OCI-LY7 (cell line): ENCODE measurements around the gene CHMP1A. TPM values are rescaled to one million over a fixed set of nuclear protein-coding genes. Genes with fewer than 3 reads are reported as not detected.

ENCODE experiments used
- BruUV-seq: library from RNA; stranded (reverse); fragments of 400-500 nt; replicated peaks from 2 replicates; lab custom pipeline; 2021; lab: Mats Ljungman, UMichigan
- CTCF ChIA-PET: fragments of 300-600 bp; sonication (Branson Sonifier 250); formaldehyde crosslinking; loops from one replicate; lab custom pipeline; 2022; ENCODE audit warnings: antibody characterized with exemption; ENCODE audit not compliant: unreplicated experiment; lab: Charles Lee
- POLR2A ChIA-PET: fragments of 300-600 bp; sonication (Branson Sonifier 250); formaldehyde crosslinking; loops from one replicate; lab custom pipeline; 2022; ENCODE audit warnings: antibody characterized with exemption; lab: Charles Lee
- DNase-seq: peaks from one replicate; pipeline ENCODE4 v3.0.0-alpha.2; 2015; ENCODE audit warnings: low spot score
- H2AFZ ChIP-seq: fragments of 200-600 bp; sonication (generic), shearing (Covaris generic); 2 replicates; pipeline ENCODE4 v1.6.1; 2014; ENCODE audit warnings: mild to moderate bottlenecking, antibody characterized with exemption, low read length, moderate library complexity
- H3K27ac ChIP-seq: fragments of 200-600 bp; sonication (generic); 2 replicates; pipeline ENCODE4 v1.5.1; 2014; ENCODE audit warnings: mixed run types, low read depth, mild to moderate bottlenecking, moderate library complexity, low read length, inconsistent platforms; ENCODE audit not compliant: poor library complexity, severe bottlenecking
- H3K36me3 ChIP-seq: fragments of 200-600 bp; sonication (generic); 2 replicates; pipeline ENCODE4 v1.6.1; 2014; ENCODE audit warnings: mild to moderate bottlenecking, antibody characterized with exemption, low read length, moderate library complexity, mixed read lengths; ENCODE audit not compliant: insufficient read depth
- H3K4me1 ChIP-seq: fragments of 200-600 bp; sonication (generic); 2 replicates; pipeline ENCODE4 v1.5.1; 2014; ENCODE audit warnings: mild to moderate bottlenecking, low read length; ENCODE audit not compliant: insufficient read depth, poor library complexity, severe bottlenecking
- H3K4me2 ChIP-seq: fragments of 200-600 bp; sonication (generic); 2 replicates; pipeline ENCODE4 v1.6.1; 2014; ENCODE audit warnings: mild to moderate bottlenecking, low read length
- H3K4me3 ChIP-seq: fragments of 200-600 bp; sonication (generic); 2 replicates; pipeline ENCODE4 v1.5.1; 2014; ENCODE audit warnings: mild to moderate bottlenecking, low read depth, low read length; ENCODE audit not compliant: poor library complexity, severe bottlenecking
- H3K79me2 ChIP-seq: fragments of 200-600 bp; sonication (generic); 2 replicates; pipeline ENCODE4 v1.6.1; 2016; ENCODE audit warnings: low read depth, mild to moderate bottlenecking, low read length, moderate library complexity, mixed read lengths; ENCODE audit not compliant: insufficient read depth
- H3K9me2 ChIP-seq: fragments of 200-600 bp; sonication (generic); 2 replicates; pipeline ENCODE4 v1.6.1; 2016; ENCODE audit warnings: mild to moderate bottlenecking, low read length, mixed read lengths; ENCODE audit not compliant: insufficient read depth
- H3K9me3 ChIP-seq: fragments of 200-600 bp; sonication (generic); 2 replicates; pipeline ENCODE4 v1.6.1; 2014; ENCODE audit warnings: mild to moderate bottlenecking, mixed run types, low read length, mixed read lengths
- H4K20me1 ChIP-seq: fragments of 200-600 bp; sonication (generic); 2 replicates; pipeline ENCODE4 v1.6.1; 2014; ENCODE audit warnings: mild to moderate bottlenecking, antibody characterized with exemption, low read length, moderate library complexity, mixed read lengths; ENCODE audit not compliant: insufficient read depth
- EZH2phosphoT487 ChIP-seq: fragments of 200-600 bp; sonication (generic); IDR thresholded peaks from 2 replicates; pipeline ENCODE4 v1.6.1; 2018; ENCODE audit warnings: low read depth, borderline replicate concordance, mild to moderate bottlenecking, mixed run types, antibody characterized with exemption, low read length, moderate library complexity, mixed read lengths
- intact Hi-C: fragments of 100-400 bp; cut with micrococcal nuclease; formaldehyde crosslinking; loops from one replicate; pipeline ENCODE4 v1.10.0; 2022; ENCODE audit not compliant: unreplicated experiment
- total RNA-seq, 2 experiments: library from RNA; depleted of rRNA in 1 of 2; stranded (reverse); fragments of >200 nt in 1 of 2; shearing (Covaris generic) in 1 of 2; gene quantifications; 2 replicates each; pipeline ENCODE4 v1.2.3, GENCODE V29; 2014 to 2022
- TF ChIP-seq, protein P1 (sequence below): fragments of 200-600 bp; sonication (generic); conservative IDR thresholded peaks from 2 replicates; pipeline ENCODE4 v1.5.1; 2014; ENCODE audit warnings: mild to moderate bottlenecking, antibody characterized with exemption, low read length, moderate library complexity, mixed read lengths

The CHMP1A gene
- total RNA-seq, 2 experiments from 2014 or later: 53.1 to 76.2 TPM

DNA sequence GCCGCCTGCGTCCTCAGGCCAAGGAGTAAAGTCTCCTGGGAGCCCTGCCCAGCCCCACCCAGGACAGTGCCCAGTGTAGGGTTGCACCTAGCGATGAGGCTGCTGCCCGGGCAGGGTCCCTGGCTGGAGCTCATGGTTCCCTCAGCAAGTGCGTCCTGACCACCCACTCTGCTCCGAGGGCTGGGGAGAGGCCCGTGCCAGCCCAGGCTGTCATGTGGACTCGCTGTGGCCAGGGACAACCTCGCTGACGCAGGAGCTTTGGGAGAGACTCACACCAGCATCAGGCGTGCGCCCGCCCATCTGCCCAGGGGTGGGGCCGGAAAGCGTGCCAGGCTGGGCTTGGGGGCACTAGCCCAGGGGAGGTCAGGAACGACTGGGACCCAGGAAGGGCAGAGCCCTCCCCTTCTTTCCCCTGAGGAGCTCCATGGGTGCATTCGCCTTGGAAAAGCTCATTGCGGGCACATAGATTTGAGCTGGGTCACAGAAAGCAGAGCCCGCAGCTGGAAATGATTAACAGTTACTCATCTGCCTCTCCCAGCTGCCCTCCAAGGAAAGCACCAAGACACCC lies 24.4 kb downstream of the CHMP1A start:
- no peaks in the 10 kb centered on the region for H3K36me3 ChIP-seq
- no peaks in the 10 kb centered on the region for H3K79me2 ChIP-seq
- no peak overlapping the region for H3K4me3 ChIP-seq
- ChIA-PET POLR2A (interaction anchor here (0.7 kb wide), 1 partner anchor 94 kb away, joined by 3 read pairs; no protein-coding TSS in a partner anchor), CTCF (no interaction called here)
- BruUV-seq: no TSS peak
- no peaks in the 10 kb centered on the region for H3K4me1 ChIP-seq
- H3K4me2 ChIP-seq: no peak overlapping the region
- DNase-seq: no peak
- TF ChIP-seq EZH2phosphoT487: no peak
- TF ChIP-seq, protein P1, sequence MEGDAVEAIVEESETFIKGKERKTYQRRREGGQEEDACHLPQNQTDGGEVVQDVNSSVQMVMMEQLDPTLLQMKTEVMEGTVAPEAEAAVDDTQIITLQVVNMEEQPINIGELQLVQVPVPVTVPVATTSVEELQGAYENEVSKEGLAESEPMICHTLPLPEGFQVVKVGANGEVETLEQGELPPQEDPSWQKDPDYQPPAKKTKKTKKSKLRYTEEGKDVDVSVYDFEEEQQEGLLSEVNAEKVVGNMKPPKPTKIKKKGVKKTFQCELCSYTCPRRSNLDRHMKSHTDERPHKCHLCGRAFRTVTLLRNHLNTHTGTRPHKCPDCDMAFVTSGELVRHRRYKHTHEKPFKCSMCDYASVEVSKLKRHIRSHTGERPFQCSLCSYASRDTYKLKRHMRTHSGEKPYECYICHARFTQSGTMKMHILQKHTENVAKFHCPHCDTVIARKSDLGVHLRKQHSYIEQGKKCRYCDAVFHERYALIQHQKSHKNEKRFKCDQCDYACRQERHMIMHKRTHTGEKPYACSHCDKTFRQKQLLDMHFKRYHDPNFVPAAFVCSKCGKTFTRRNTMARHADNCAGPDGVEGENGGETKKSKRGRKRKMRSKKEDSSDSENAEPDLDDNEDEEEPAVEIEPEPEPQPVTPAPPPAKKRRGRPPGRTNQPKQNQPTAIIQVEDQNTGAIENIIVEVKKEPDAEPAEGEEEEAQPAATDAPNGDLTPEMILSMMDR: no peak
- H3K9me2 ChIP-seq: no peaks in the 10 kb centered on the region
- H2AFZ ChIP-seq: no peak overlapping the region
- intact Hi-C loops: no loop called here
- no peak overlapping the region for H3K27ac ChIP-seq
- no peaks in the 10 kb centered on the region for H3K9me3 ChIP-seq
- no peaks in the 10 kb centered on the region for H4K20me1 ChIP-seq

DNA sequence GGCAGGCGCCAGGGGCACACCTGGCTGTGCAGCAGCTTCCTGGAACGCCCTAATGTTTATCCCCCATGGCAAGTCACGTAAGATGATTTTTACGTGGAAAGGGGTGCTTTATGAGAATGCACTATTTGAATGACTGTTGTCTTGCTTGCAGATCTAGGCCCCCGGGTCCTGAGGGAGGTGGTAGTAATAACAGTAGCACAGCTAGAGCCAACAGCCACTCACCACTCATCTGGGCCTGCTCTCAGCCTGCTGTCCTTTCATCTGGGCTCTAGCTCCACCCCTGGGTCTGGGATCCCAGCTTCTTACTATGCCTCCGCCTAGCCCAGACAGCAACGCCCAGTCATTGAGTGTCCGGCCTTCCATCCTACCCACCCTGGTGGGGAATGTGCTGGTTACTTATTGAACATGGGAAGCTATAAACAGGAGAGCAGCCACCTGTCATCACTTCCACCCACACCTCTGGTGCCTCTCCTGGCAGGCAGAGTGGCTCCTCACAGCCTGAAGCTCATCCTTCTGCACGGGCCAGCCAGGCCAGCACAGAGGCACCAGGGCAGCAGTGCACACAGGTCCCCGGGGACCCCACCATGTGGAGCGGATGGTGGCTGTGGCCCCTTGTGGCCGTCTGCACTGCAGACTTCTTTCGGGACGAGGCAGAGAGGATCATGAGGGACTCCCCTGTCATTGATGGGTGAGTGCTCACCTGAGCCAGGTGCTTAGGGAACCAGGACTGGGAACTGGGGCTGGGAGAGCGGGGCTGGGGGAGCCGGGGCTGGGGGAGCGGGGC lies 27.5 kb downstream of the CHMP1A start:
- no TSS peak for BruUV-seq
- Histone ChIP-seq H3K9me3 (no peaks in the 10 kb centered on the region), H3K79me2 (no peaks in the 10 kb centered on the region), H4K20me1 (no peaks in the 10 kb centered on the region), H3K4me2 (no peak overlapping the region), H3K4me1 (no peaks in the 10 kb centered on the region), H3K27ac (no peak overlapping the region), H3K36me3 (no peaks in the 10 kb centered on the region), H3K9me2 (no peaks in the 10 kb centered on the region), H3K4me3 (no peak overlapping the region), H2AFZ (no peak overlapping the region)
- POLR2A ChIA-PET: no interaction called here
- CTCF ChIA-PET: no interaction called here
- intact Hi-C loops: no loop called here
- TF ChIP-seq, protein P1: no peak
- DNase-seq: no peak
